GM10248 (cell line): ENCODE measurements around the gene GOLGA7B.

Experiments used
- CTCF ChIA-PET: fragments of 300-600 bp; sonication (Branson Sonifier 250); formaldehyde crosslinking; extraction: SDS; loops from one replicate; lab custom pipeline; 2021; ENCODE audit warnings: antibody characterized with exemption; lab: Yijun Ruan, JAX
- POLR2A ChIA-PET: fragments of 350-650 bp; sonication (Branson Sonifier 250); formaldehyde crosslinking; extraction: SDS; loops from one replicate; lab custom pipeline; 2020; ENCODE audit warnings: antibody characterized with exemption; lab: Yijun Ruan, JAX
- DNase-seq: peaks from one replicate; pipeline ENCODE4 v3.0.0; 2012; ENCODE audit errors: extremely low spot score
- TF ChIP-seq, protein P1 (sequence below): IDR thresholded peaks from 2 replicates; pipeline ENCODE4 v1.5.1; 2012; ENCODE audit warnings: mild to moderate bottlenecking, low read depth; ENCODE audit errors: extremely low read depth, missing control alignments, control extremely low read depth

The GOLGA7B gene

DNA sequence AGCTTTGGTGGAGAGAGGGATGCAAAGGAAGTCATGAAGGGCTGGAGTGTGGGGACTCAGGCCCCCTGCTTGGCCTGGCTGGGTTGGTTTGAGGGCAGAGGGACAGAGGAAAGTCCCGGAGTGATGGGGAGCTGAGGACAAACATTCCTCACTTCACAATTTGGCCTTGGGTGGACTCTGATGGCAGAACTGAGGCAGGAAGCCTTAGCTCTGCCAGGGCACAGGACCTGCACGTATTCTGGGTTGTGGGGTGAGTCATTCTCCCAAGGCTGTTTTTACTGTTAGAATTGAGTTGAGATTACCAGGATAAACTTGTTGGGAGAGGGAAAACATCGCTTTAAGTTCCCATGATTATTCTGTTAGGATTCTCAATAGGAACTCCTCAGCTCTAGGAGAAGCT is 2.6 kb downstream of the GOLGA7B start:
- POLR2A ChIA-PET: no interaction called here
- DNase-seq: no peak
- TF ChIP-seq, protein P1, sequence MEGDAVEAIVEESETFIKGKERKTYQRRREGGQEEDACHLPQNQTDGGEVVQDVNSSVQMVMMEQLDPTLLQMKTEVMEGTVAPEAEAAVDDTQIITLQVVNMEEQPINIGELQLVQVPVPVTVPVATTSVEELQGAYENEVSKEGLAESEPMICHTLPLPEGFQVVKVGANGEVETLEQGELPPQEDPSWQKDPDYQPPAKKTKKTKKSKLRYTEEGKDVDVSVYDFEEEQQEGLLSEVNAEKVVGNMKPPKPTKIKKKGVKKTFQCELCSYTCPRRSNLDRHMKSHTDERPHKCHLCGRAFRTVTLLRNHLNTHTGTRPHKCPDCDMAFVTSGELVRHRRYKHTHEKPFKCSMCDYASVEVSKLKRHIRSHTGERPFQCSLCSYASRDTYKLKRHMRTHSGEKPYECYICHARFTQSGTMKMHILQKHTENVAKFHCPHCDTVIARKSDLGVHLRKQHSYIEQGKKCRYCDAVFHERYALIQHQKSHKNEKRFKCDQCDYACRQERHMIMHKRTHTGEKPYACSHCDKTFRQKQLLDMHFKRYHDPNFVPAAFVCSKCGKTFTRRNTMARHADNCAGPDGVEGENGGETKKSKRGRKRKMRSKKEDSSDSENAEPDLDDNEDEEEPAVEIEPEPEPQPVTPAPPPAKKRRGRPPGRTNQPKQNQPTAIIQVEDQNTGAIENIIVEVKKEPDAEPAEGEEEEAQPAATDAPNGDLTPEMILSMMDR: no peak
- CTCF ChIA-PET: no interaction called here

- no peak for DNase-seq
- TF ChIP-seq, protein P1: no peak
- POLR2A ChIA-PET: no interaction called here
- CTCF ChIA-PET: no interaction called here
Observed at GRCh38 chr10:97852840-97853405, 3.3 kb downstream of the GOLGA7B start.

- ChIA-PET CTCF (no interaction called here), POLR2A (no interaction called here)
- DNase-seq: no peak
- TF ChIP-seq, protein P1: no peak
Observed at GRCh38 chr10:97854743-97855142, 5.1 kb downstream of the GOLGA7B start.

DNA sequence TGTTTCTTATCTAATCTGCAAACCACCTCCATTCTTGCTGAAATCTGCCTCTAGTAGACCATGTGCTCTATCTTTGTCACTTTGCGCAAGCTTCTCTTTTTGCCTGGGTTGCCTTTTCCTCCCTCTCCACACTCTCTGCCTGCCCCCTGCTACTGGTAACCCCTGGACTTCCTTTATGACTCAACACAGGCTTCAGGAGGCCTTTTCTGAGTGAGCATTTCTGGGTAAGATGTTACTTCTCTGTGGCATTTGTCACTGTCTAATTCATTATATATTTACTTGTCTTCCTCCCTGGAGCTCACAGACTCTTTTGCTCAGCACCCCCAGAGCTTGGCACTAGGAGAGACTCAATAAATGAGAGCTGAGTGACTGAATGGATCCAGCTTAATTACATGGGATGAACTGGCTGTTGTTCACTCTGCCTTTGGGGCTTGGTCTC is 8.4 kb downstream of the GOLGA7B start:
- TF ChIP-seq, protein P1: no peak
- ChIA-PET POLR2A (no interaction called here), CTCF (no interaction called here)
- no peak for DNase-seq

GRCh38 chr10:97861097-97861750 is 11.6 kb downstream of the GOLGA7B start:
- CTCF ChIA-PET: interaction anchor here (0.9 to 1.7 kb wide), 4 partner anchors 13 to 180 kb away, joined by 3 to 6 read pairs (median 4); no protein-coding TSS in a partner anchor
- POLR2A ChIA-PET: no interaction called here
- DNase-seq: no peak
- TF ChIP-seq, protein P1: no peak

DNA sequence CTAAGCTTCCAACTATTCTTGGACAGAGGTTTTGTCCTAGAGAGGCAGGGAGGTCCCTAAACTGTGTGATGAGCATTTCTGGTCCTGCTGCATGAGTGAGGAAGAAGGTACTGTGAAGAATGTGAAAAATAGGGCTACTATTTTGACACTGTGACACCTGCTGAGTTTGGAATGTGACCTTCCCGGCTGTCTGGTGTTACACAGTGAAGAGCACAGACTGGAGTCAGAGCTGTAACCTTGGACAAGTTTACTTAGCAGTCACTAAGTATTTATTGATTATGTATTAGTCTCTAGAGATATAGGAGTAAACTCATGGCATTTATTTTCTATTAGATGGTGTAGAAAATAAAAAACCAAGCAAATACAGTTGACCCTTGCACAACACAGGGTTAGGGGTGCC is 12.3 kb downstream of the GOLGA7B start:
- TF ChIP-seq, protein P1: no peak
- ChIA-PET POLR2A (no interaction called here), CTCF (interaction anchor here (0.9 to 1.7 kb wide), 3 partner anchors 12 to 179 kb away, joined by 3 to 6 read pairs (median 4); no protein-coding TSS in a partner anchor)
- DNase-seq: no peak
